Inflammatory macrophage treated with lipopolysaccharide for 1 hour (primary cell): Measurements from ENCODE around the gene RTL5.

Experiments
- DNase-seq, 2 donors: peaks; one replicate each; pipeline ENCODE4 v3.0.0-alpha.2; 2020 to 2022

The RTL5 gene

DNA sequence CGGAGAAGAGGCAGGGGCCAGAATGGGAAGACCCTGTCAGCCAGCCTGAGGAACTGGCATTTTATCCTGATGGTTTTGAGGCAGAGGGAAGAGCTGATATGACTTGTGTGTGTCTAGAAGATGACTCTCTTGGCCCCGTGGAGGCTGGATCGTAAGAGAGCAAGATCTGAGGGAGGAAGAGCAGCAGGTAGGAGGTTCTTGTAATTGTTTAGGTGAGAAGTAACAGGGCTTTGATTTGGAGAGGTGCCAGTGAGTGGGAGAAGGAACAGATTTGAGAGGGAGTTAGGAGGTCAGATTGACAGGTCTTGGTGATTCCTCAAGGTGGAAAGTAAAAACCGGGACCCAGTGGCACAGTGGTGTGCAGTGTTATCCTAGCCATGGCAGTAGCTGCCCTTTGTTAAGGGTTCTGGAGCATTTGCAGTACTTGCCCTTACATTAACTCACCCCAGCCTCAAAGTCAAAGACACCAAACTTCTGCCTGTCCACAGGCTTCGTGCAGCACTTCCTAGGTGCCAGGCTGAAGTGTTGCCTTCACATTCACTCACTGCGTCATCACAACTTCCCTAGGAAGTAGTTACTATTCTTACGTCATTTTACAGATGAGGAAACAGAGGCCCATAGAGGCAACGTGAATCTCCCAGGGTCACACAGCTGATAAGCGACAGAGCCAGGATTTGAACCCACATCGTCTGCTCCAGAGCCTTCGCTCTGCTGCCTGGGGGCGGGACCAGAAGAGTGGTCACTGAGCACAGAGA, 23.7 kb downstream of the RTL5 start:
- DNase-seq = peak; percentile 31 to 37

DNA sequence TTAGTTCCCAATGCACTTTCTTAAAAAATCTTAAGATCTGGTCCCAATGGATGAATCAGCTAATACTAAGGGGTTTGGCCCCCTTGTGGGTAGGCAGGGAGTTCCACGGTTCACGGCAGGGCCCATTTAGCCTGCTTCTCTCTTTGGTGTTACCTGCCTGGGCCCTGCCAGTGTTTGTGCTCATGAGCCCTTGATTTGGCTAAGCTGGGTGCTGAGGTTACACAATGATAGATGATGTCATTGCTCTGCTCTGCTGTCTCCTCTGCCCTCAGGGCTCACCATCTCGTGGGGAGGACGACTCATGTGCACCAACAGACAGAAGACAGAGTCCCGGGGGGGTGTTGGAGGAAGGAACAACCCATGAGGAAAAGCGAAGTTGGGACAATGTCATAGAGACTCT, 24.4 kb downstream of the RTL5 start:
- peak; percentile 38 to 41 for DNase-seq

DNA sequence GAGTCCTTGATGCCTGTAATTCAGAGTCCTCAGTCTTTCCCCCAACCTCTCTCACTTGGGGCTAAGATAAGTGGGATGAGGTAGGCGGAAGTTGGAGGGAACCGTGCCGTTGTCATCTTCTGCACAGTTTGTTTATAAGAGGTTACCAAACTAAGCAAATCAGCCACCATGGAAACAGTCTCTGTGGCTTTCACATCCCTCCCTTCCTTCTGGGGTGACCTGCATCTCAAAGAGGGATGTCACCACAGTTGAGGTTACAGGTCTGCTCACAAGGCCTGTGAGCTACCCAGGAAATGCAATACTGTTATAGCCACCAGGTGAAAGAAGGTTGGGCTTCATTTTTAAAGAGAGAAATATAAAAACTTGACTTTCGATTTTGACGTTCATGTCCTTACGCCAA, 26.3 kb downstream of the RTL5 start:
- DNase-seq = no peak

DNA sequence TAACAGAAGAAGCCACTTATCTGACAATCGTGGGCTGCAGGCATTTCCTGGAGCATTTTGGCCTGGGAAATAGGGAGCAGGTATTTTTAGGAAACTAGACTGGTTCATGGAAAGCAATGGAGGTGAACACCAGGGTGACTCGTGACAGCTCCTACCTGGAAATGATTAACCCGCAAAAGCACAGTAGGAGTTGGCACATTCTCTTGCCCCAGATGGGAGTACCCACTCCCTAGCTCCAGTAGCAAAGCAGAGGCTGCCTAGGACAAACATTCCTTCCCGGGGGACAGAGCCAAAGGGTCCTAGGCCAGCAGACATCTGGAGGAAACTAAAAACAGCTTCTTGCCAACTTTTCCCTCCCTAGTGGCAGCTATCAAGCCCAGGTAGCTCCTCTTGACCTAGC, 29.0 kb downstream of the RTL5 start:
- no peak for DNase-seq

DNA sequence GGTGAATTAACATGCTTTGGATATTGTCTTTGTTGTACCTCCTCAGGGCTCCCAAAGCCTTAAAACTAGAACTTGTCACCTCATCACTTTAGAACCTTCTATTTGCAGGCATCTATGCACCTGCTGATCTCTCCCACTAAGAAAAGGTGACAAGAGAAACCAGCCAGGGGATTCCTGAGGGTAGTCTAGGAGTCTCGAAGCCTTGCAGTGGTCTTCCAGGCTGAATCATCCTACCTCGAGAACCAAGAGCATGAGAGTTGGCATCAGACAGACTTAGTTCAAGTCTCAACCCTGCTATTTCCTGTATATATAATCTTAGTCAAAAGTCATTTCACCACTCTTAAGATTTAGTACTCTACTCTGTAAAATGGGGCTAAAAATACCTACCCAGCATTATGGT, 29.6 kb downstream of the RTL5 start:
- no peak for DNase-seq

DNA sequence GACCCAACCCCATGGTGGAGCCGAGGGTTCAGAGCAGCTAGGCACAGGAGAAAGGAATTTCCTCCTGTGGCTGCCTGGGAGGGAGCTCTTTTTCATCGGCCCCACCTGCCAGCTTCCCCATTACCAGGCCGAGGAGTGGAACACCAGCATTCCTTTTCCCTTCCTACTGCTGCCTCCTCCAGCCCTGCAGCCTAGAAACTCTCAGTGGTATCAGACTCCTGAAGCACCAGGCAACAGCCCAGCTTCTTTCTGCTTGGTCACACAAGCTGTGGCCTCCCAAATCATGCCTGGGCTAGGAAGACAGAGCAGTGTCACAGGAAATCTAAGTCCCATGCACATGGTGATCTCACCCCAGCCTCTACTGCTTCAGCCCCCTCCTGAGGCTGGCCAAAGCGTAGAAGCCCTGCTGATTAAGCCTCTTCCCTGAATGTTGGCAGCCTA, 30.1 kb downstream of the RTL5 start:
- peak in 1 of 2 donors; percentile 37 for DNase-seq

DNA sequence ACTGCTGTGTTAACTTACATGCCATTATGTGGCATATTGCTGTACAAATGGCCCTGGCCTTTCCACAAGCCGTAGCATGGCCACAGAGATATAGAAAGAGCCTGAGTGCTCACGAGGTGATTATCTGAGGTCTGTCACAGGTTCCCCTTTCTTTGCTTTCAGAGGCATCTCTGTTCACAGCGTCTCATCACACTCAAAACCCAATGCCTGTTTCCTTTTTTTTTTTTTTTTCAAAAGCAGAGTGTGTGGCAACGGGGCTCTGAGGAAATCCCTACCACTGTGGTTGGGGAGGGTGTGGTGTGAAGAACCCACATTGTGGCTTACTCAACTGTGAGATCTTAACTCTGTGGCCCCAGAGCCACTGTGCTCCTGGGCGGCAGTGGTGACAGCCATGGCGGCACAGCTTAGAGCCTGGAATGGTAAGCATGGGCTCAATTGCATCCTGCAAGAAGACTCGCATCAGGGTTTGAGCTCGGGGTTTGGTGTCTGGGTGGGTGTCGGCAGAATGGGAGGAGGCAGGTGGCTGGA, 30.8 kb downstream of the RTL5 start:
- DNase-seq = peak; percentile 81 to 85

DNA sequence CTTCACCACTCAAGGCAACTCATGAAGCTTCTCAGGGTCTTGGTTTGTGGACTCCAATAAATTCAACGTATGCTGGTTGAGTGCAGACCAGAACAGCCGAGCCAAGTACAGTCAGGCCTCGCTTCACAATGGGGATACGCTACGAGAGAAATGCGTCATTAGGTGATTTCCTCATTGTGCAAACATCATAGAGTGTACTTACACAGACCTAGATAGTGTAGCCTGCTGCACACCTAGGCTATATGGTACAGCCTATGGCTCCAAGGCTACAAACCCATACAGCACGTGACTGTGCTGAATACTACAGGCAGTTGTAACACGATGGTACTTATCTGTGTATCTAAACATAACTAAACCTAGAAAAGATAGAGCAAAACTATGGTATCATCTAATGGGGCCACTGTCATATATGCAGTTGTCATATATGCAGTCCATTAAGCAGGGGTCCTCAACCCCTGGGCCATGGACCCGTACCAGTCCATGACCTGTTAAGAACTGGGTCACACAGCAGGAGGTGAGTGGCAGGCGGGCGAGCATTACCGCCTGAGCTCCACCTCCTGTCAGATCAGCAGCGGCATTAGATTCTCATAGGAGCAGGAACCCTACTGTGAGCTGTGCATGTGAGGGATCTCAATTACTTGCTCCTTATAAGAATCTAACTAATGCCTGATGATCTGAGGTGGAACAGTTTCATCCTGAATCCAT, 31.5 kb downstream of the RTL5 start:
- DNase-seq = peak; percentile 24 to 33

DNA sequence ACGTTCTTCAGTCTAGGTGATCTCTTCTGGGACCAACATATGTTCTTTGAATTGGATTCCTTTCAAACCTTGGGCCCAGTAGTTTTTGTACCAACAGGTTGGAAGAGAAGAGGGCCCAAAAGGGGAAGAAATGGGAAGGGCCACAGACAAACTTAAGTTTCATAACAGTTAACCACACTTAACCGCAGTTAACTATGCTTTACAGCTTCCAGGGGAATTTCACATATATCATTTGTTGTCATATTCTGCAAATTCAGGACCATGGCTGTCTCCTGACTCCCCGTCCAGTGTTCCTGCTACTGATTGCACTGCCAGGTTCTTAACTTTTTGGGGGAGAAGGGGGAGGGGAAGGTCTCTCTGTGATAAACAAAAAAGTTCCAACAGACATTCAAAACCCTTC, 34.6 kb downstream of the RTL5 start:
- DNase-seq = peak; percentile 51 to 54

DNA sequence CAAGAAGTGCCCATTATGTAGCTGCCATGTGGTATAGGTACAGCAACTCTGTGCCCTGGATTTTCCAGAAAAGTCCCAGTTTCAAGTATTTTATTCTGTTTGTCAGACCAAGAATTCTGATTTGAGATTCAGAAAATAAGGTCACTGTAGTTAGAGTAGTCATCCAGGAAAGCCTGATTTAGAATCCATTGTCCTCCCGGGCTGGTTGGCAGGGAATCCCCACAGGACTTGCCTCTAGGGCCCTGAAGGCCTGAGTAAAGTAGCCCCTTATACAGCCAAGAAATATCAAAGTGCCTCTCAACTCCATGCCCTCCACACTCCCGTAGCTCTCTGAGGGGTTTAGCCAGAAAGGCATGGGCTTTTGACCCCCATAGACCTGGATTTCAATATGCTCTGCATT, 36.3 kb downstream of the RTL5 start:
- no peak for DNase-seq

DNA sequence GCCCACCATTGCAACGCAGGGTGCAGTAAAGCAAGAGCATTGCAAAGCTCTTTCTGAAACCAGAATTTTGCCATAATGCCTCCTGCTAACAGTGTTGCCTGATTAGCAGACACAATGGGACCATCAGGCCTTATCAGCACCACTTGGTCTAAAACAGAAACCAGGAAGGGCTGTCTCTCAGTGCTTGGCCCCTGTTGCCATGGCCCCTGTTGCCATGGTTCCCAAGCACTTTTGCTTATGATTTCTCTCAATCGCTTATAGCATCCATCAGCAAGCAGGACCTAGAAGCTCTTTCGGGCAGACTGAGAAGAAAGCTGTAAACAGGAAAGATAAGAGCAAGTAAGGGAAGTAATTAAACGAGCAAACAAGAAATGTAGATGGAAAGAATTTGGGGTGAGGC, 36.8 kb downstream of the RTL5 start:
- peak in 1 of 2 donors; percentile 30 for DNase-seq

DNA sequence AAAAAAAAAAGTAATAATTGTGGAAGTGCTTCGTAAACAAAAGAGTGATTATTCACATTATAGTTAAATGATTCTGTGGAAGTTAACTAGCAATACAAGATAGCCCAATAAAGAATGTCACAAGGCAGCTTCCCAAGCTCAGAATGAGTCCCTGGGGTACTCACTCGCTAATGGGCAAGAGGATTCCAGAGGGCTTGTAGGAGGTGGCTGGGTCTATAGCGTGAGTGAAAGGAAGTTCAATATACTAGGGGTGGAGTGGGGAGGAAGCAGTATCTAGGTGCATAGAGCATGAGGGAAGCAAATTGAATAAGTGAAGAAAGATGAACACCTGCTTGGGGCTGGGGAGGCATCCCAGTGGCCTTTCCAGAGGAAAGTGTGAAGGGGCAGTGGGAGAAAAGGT, 42.5 kb downstream of the RTL5 start:
- DNase-seq = no peak

DNA sequence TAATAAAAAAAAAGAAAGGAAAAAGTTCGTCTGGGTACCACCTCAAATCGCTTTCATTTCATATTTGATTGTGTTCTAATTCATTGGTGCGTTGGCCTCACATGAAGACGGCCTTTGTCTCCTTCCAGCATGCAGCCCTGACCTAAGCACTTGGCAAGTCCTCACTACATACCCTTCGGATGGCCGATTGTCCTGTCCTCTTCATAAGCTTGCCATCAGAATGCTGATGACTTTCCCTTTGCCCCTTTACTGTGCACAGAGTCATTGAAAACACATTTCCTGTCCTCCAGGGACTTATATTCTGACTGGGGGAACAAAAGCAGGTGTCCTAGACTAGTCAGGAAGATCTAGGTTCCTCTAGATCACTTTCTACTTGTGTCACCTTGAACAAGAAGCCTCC, 43.0 kb downstream of the RTL5 start:
- no peak for DNase-seq

DNA sequence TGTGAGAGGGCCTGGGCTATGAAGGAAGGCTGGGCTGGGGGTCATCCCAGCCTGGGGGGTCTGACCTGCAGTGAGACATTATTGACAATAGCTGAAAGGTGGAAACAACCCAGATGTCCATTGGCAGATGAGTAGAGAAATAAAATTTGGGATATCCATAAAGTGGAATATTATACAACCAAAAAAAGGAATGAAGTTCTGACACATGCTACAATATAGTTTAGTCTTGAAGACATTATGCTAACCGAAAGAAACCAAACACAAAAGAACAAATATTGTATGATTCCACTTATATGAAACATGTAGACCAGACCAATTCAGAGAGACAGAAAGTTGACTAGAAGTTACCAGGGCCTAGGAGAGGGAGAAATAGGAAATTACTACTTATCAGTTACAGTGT, 44.7 kb downstream of the RTL5 start:
- DNase-seq = no peak

DNA sequence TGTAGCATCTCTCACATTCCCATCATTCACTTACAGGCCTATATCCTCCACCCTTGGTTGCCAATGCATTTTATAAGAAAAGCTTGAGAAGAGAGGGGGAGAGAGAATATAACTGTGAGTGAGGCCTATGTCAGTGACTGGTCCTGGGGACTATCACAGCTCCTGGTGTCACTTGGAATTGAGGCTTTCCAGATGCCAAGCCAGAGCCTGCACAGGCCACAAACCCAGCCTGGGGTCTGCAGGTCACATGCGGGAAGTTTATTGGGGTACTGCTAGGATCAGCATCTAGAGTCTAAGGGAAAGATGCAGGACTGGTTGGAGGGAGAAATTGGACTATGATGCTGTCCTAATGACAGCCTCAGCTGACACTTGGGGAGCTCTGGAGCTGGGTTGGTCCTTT, 47.6 kb downstream of the RTL5 start:
- DNase-seq = no peak

DNA sequence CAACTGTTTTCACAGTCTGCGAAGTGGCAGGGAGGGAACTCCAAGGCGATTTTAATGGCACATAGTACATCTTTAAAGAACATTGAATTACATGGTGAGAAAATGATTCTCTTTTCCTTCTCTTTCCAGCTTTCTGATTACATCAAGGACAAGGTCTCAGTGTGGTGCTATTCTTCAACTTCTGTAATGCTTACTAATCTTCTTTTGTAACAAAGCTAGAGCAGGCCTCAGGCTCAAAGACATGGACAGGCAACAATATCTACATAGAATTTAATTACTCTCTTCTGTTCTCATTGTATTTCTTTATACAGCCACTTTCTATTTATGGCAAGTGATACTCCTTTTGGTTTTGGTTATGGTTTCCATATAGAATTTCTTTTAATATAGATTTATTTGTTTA, 48.4 kb downstream of the RTL5 start:
- DNase-seq = no peak

DNA sequence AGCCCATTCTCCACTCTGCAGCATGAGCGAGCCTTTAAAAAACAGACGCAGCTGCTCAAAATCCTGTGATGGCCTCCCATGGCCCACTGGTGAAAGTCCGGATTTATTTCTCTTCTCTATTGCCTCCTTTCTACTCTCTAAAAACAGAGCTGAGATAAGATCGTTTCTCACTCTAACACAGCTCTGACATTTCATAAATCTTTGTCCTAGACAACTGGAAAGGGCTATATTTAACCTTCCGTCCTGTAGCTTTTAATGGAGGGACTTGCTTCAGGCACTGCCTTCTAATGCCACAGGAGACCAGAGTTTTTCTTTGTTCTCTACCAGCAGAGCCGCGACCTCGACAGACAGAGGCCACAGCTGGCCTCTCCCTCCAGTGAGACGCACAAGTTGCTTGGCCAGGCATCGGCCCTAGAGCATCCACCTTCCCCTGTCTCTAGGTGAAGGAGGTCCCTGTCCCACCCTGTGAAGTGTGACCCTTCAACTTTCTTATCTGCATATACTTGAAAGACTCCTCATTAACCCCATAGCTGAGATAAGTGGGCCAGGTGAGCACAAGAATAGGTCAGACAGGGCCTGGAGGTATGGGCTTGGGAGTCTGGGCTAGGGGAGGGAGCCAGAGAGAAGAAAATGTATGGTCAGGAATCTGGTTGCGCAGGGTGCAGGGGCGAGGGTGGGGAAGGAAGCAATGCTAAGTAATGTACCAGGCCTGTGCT, 50.0 kb downstream of the RTL5 start:
- no peak for DNase-seq

DNA sequence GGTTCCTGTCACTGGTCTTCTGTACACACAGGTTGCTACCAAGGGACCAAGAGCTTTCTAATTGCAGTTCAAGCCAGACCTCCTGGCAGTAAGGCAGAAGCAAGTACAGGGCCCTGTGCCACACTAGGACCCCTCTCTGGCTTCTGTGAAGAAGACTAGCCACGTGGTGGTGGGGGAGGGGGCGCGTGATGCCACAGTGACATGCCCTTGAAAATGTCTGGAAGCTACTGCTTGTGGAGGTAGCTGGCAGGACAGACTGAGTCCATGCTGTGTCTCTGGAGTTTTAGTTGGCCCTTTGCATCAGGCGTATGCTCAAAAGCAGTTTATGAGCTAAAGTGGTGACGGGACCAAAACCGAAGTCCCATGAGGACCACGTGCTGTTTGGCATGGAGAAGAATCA, 50.9 kb downstream of the RTL5 start:
- no peak for DNase-seq

DNA sequence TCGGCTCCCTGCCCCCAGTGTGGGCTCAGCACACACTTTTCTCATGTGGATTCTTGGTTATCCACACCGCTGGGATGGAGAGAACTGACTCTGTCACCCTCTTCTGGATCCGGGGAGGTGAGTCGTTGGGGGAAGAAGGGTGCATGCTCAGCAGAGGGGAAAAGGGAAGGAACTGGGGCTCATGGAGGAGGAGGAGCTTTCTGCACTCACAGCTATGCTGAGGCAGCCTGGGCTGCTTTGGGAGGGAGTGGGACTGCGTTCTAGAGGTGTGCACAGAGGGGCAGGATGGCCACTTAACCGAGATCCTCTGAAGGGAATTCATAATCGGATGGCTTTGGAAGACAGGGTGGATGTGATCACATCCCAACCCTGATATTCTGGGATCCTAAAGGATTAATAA, 51.6 kb downstream of the RTL5 start:
- DNase-seq = no peak

DNA sequence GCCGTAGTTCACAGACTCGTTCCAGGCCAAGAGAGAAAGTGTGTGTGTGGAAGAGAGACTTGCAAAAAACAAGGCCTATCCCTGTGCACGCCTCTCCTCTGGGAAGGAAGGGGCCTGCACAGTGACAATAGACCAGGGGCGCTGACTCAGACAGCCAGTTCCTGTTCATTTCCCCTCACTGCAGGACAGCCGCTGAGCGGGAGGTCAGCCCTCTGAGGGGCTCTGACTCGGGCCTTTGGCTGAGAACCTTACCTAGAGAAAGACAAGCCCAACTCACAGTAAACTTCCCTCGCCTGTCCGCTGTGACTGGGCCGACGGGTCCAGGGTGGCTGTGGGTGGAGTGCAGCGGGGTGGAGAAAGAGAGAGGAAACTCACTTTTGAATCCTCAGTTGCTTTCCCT, 52.1 kb downstream of the RTL5 start:
- no peak for DNase-seq

DNA sequence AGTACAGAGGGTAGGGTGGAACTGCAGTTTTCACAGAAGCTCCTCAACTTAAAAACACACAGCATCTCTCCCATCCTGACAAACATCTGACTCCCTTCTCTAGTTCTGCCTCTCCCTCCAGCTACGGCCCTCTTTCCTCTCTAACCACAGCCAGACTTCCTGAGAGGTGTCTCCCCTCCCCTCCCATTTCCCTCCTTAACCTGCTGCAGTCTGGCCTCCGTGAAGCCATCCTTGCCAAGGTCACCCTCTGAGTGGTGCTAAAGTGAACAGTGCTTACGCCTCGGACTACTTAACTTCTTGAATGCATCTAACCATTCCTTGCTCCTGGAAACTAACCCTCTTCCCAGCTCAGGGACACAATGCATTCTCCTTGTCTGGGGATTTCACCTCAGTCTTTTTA, 53.3 kb downstream of the RTL5 start:
- no peak for DNase-seq
